Measurements from ENCODE around the gene RPRD1A.
"Not testable (repeated sequence)": the region's sequence is repeated elsewhere in the genome, so short reads cannot be mapped to it uniquely, and the experiment has no call there.

RPRD1A gene

DNA sequence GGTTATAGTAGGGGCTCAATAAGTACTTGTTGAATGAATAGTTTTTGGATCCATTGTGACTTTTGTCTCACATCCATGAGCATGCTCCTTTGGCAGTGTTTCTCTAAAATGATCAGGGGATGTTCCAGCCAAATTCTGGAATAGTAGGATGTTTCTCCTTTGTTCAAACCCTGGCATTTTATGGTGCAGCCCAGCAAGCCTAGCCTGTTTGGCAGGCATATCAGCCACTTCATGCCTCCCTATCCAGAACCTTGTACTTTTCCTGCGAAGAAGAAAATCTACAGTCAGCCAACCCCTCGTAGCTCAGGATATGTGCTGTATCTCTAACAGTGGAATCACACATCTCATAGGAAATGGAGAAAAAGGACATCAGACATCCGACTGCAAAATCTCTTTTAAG, 27.1 kb upstream of the RPRD1A start:
- TF ChIP-seq, protein P1, sequence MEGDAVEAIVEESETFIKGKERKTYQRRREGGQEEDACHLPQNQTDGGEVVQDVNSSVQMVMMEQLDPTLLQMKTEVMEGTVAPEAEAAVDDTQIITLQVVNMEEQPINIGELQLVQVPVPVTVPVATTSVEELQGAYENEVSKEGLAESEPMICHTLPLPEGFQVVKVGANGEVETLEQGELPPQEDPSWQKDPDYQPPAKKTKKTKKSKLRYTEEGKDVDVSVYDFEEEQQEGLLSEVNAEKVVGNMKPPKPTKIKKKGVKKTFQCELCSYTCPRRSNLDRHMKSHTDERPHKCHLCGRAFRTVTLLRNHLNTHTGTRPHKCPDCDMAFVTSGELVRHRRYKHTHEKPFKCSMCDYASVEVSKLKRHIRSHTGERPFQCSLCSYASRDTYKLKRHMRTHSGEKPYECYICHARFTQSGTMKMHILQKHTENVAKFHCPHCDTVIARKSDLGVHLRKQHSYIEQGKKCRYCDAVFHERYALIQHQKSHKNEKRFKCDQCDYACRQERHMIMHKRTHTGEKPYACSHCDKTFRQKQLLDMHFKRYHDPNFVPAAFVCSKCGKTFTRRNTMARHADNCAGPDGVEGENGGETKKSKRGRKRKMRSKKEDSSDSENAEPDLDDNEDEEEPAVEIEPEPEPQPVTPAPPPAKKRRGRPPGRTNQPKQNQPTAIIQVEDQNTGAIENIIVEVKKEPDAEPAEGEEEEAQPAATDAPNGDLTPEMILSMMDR (IDR thresholded peaks at IDR 0.05; ENCODE audit: low read depth, low read length), result no peak
- H3K4me3 ChIP-seq (ENCODE audit: low read depth, low read length), result no peak overlapping the region

DNA sequence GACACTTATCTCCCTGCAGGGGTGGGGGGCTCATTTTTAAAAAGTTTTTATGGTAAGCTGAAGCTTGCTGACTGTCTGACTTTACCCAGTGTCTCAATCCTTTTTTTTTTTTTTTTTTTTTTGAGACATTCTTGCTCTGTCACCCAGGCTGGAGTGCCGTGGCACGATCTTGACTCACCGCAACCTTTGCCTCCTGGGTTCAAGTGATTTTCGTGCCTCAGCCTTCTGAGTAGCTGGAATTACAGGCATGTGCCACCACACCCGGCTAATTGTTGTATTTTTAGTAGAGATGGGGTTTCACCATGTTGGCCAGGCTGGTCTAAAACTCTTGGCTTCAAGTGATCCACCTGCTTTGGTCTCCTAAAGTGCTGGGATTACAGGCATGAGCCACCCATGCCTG, 24.8 kb upstream of the RPRD1A start:
- not testable (repeated sequence) for H3K4me3 ChIP-seq (ENCODE audit: low read depth, low read length)

GRCh38 chr18:36089001-36089400, 21.6 kb upstream of the RPRD1A start:
- TF ChIP-seq, protein P1 (IDR thresholded peaks at IDR 0.05; ENCODE audit: low read depth, low read length), result no peak
- H3K4me3 ChIP-seq (ENCODE audit: low read depth, low read length), result no peak overlapping the region

- TF ChIP-seq, protein P1 (IDR thresholded peaks at IDR 0.05; ENCODE audit: low read depth, low read length), result no peak
- H3K4me3 ChIP-seq (ENCODE audit: low read depth, low read length), result no peak overlapping the region
These were observed 20.9 kb upstream of the RPRD1A start for GRCh38 chr18:36088256-36088655.

GRCh38 chr18:36086186-36086585, 18.8 kb upstream of the RPRD1A start:
- TF ChIP-seq, protein P1 (IDR thresholded peaks at IDR 0.05; ENCODE audit: low read depth, low read length), result no peak
- no peak overlapping the region for H3K4me3 ChIP-seq (ENCODE audit: low read depth, low read length)

DNA sequence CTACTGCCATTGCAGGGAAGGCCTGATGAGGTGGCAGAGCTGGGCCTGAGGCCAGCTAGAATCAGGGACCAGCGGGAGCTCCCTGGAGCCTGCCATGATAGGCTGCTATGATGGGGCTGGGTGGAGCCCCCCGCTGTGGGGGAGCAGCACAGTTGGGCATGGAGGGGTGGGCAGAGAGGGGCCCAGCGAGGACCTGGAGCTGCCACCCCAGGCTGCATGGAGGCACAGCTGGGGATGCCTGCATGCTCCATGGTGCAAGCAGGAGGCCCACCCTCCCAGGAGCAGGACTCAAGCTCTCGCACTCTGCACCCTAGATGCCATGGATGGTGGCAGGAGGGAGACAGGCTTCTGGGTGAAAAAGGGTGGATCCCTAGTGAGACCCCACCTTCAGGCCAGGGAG, 17.8 kb upstream of the RPRD1A start:
- TF ChIP-seq, protein P1 (IDR thresholded peaks at IDR 0.05; ENCODE audit: low read depth, low read length), result no peak
- H3K4me3 ChIP-seq (ENCODE audit: low read depth, low read length), result no peak overlapping the region

DNA sequence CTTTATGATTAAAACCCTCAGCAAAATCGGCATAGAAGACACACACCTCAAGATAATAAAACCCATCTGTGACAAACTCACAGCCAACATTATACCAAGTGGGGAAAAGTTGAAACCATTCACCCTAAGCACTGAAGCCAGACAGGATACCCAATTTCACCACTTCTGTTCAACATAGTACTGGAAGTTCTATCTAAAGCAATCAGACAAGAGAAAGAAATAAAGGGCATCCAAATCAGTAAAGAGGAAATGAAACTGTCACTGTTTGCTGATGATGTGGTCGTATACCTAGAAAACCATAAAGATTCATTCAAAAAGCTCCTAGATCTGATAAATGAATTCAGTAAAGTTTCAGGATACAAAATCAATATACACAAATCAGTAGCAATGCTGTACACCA, 16.4 kb upstream of the RPRD1A start:
- TF ChIP-seq, protein P1 (IDR thresholded peaks at IDR 0.05; ENCODE audit: low read depth, low read length), result no peak
- no peak overlapping the region for H3K4me3 ChIP-seq (ENCODE audit: low read depth, low read length)

DNA sequence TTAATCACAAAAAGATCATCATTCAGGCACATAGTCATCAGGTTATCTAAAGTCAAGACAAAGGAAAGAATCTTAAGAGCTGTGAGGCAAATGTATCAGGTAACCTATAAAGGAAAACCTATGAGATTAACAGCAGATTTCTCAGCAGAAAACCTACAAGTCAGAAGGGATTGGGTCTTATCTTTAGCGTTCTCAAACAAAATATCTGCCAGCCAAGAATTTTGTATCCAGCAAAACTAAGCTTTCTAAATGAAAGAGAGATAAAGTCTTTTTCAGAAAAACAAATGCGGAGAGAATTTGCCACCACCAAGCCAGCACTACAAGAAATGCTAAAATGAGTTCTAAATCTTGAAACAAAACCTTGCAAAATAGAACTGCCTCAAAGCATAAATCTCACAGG, 13.8 kb upstream of the RPRD1A start:
- H3K4me3 ChIP-seq (ENCODE audit: low read depth, low read length), result not testable (repeated sequence)

All from WI38 (cell line).